Endometrial microvascular endothelial cells (primary cell): Measurements from ENCODE around the gene CASQ1. TPM values are rescaled to one million over a fixed set of nuclear protein-coding genes. Genes with fewer than 3 reads are reported as not detected.

Experiments
- in situ Hi-C: cut with HindIII; loops from 2 replicates; pipeline ENCODE4 v1.10.0; 2017; ENCODE audit warnings: low sequenced_read_pairs, low pct_unique_long_range_greater_than_20kb; ENCODE audit errors: inconsistent ontology term
- total RNA-seq: library from RNA; depleted of rRNA; stranded (reverse); fragments of >200 nt; gene quantifications from one replicate; pipeline ENCODE4 v1.2.3, GENCODE V29; 2015; ENCODE audit errors: inconsistent ontology term

CASQ1 gene
- total RNA-seq, 1 donor from 2014 or later: 0.09 TPM

DNA sequence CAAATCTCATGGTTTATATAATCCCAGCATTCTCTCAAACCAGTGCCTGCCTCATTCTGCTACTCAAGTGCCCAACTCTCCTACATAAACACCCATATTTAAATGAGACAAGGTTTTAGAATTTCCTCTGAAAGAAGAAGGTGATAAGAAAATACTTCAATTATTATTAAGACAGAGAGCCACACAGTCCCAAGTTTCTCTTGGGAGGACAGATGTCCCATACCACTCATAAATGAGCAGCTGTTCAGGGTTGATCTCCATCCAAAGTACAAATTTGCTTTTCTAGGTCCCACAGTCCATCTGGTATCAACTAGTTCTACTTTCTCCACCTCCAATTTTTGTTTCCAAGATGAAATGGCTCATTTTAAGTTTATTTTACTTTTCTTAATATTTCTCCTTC lies 60.6 kb downstream of the CASQ1 start:
- in situ Hi-C loops: loop anchor here (10.0 kb wide), 1 partner anchor 146 kb away; no protein-coding TSS in a partner anchor

Other genes starting within 250 kb of the CASQ1 start
- not detected for gene IGSF9, start 245.0 kb upstream of the CASQ1 start, total RNA-seq
- gene SLAMF9, start 236.3 kb upstream of the CASQ1 start, total RNA-seq: not detected
- gene PIGM, start 158.6 kb upstream of the CASQ1 start, total RNA-seq: 3.8 TPM
- not detected for gene KCNJ10, start 120.4 kb upstream of the CASQ1 start, total RNA-seq
- gene KCNJ9, start 109.0 kb upstream of the CASQ1 start, total RNA-seq: not detected
- 6.0 TPM for gene IGSF8, start 92.0 kb upstream of the CASQ1 start, total RNA-seq
- gene ATP1A2, start 74.8 kb upstream of the CASQ1 start, total RNA-seq: not detected
- not detected for gene ATP1A4, start 39.0 kb upstream of the CASQ1 start, total RNA-seq
- 112 TPM for gene PEA15, start 14.8 kb downstream of the CASQ1 start, total RNA-seq
- 64.8 TPM for gene DCAF8, start 72.0 kb downstream of the CASQ1 start, total RNA-seq
- gene PEX19, start 94.6 kb downstream of the CASQ1 start, total RNA-seq: 75.4 TPM
- gene COPA, start 152.7 kb downstream of the CASQ1 start, total RNA-seq: 163 TPM
- 105 TPM for gene NCSTN, start 152.8 kb downstream of the CASQ1 start, total RNA-seq
- gene NHLH1, start 176.5 kb downstream of the CASQ1 start, total RNA-seq: not detected
- not detected for gene VANGL2, start 210.0 kb downstream of the CASQ1 start, total RNA-seq